Fibroblast of skin of right biceps (primary cell): Measurements from ENCODE around the gene TNIP1.
A peak's percentile ranks its signal among the peaks of the same experiment; 100 is the strongest.

Source experiments
- DNase-seq: peaks from one replicate; pipeline ENCODE4 v3.0.0-alpha.2; 2013

TNIP1 gene, protein sequence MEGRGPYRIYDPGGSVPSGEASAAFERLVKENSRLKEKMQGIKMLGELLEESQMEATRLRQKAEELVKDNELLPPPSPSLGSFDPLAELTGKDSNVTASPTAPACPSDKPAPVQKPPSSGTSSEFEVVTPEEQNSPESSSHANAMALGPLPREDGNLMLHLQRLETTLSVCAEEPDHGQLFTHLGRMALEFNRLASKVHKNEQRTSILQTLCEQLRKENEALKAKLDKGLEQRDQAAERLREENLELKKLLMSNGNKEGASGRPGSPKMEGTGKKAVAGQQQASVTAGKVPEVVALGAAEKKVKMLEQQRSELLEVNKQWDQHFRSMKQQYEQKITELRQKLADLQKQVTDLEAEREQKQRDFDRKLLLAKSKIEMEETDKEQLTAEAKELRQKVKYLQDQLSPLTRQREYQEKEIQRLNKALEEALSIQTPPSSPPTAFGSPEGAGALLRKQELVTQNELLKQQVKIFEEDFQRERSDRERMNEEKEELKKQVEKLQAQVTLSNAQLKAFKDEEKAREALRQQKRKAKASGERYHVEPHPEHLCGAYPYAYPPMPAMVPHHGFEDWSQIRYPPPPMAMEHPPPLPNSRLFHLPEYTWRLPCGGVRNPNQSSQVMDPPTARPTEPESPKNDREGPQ

DNA sequence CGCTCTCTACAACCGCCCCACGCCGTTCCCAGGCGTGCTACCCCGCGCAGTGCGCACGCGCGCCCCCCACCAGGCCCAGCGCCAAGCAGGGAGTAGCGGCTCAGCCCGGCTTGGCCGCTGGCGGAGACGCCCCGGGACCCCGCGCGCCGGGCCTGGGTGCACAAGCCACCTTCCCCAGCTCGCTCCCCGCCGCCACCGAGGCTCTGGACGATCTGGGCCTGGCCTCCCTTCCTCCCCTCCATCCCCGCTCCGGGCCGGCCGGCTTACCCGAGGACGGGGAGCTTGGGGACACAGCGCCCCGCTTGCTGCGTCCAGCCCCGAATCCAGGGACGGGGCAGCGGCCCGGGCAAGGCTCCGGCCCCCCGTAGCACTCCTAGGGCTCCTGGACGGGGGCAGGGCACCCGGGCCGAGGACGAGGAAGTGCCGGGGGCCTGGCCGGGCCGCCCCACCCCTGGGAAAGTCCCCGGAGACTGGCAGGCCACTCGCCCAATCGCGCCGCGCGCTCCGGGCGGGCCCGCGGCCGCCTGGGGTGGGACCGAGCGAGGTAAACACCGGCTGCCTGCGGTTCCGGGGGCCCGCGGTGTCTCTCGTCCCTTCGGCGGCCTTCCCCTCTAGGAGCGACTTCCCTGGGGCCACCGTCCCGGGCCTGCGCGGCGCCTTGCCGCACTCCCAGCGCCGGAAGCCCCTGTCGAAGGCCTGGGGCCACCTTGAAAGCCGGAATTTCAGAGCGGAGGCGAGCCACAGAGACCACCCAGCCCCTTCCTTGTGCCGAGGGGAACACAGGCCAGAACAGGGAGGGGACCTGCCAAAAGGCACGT lies at the start of gene TNIP1:
Gene TNIP1, minus strand, starts transcription at position 422 of the 818 bp plus-strand sequence. CDS start 15,939 bp downstream, outside the sequence.
- peak; percentile 94 for DNase-seq

DNA sequence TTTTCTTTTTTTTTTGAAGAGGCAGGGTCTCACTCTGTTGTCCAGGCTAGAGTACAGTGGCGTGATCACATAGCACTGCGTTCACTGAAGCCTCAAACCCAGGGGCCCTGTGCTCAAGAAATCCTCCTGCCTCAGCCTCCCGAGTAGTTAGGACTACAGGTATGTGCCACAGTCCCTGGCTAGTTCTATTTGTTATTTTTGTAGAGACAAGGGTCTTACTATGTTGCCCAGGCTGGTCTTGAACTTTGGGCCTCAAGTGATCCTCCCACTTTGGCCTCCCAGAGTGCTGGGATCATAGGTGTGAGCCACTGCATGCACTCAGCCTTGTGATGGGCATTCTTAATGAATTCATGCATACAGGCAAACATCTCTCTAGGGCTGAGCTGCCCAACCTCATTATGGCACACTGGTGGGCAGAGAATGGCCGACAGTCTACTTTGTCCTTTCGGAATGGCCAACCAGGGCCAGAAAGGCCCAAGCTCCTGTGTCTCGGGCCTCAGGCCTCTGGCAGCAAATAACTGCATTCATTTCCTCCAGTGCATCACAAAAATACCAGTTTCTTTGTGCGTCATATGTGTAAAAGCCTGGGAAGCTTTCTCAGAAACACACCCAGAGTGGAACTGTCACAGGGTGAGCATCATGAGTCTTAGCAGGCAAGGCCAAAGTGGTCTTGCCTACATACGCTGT lies 49.5 kb upstream of the TNIP1 start:
- DNase-seq: no peak

DNA sequence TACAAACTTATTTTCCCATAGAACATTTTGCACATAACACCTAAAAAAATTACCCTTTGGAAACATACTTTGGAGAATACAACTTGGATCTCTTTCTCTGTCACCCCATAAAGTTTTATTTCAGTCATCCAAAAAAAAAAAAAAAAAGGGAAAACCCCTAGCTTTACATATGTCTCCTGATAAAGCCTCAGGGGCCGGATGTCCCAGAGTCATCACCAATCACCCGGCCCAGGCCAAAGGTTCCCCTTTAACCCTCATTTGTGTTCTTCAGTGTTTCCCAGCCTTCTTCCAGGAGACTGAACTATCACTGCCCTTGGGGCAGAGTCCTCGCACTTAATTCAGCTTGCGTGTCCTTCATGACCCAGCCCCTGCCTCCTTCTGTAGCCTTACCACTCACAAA lies 48.0 kb upstream of the TNIP1 start:
- no peak for DNase-seq

DNA sequence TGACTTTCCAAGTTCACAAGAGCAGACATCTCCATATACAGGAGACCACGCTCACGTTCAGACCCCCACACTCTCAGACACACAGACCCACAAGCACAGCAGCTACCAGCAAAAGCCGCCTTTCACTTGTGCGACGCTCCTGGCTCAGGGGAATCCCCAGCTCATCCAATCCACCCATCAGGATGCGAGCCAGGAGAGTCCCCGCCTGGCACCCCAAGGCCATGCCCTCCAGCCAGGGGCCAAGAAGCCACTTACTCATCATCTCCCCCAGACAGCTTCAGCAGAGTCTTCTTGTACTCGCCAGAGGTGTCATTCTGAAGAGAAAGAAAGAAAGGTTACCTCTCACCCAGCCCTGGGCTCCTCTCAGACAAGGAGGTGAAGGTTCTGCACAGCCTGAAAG lies 47.1 kb upstream of the TNIP1 start:
- DNase-seq: no peak

DNA sequence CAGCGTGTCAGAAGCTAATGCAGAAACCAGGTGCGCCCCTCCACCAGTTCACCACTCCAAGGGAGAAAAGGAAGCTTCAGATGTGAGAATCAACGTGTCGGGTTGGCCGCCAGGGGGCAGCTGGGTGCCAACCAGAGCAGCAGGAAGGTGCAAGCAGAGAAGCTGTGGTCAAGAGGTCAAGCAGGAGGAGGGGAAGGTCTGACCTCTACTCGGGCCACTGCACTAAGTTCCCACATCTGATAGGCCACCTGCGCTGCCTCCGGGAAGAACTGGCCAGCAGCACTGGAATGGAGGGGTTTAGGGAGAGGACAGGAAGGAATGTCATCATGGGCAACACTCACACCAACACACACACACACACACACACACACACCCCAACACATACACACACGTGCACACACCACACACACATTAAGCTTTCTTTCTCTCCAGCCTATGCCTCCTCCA lies 45.4 kb upstream of the TNIP1 start:
- DNase-seq: peak; percentile 36

DNA sequence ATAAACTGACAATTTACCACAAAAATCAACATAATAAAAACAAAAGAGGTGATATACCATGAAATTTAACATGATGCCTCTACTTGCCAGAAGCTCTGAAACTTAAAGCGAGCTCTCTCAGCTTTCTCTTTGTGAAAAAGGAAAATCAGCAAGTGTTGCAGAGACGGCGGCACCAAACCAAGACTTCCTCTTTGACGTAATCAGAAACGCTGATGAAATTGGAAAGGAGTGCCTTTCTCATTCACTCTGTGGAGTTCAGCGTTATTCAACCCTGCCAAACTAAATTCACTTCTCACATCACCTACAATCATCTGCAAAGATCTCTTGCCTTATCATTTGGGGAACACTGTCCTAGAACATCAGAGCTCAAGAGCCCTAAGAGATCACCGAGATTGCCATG lies 44.6 kb upstream of the TNIP1 start:
- no peak for DNase-seq

DNA sequence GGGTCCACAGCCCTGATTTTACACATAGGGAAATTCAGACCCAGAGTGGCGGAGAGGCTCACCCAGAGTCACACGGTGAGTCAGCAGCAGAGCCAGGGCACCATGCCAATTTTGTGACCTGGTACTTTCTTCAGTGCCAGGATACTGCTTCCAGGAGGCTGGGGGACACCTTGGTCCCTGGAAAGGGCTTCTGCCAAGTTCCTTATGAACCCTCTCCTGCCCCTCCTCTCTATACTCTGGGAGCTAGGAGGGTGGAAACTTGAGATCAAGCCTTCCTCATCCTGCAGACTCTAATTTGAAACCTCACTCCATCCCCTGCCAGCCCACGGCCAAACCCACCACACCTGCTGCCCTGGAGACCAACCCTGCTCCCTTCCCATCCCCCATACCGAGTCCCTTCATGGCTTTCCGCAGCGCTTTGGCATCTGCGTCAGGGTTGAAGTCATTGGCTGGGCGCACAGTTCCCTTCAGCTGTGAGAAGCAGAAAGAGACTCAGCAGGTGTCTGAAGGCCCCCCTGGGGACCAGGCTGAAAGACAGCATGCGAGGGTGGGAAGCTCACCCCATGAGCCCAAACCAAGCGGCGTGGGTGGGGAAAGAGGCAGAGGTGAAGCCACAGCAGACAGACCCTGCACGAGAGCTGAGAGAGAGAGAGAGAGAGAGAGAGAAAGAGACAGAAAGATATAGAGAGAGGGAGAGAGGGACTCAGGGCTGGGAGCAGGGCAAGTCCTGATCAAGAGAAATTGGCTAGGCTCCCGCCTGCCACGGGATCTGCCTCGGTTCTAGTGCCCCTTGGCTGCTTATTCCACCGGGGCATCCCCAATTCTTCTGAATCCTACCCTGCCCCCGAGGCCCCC lies 43.3 kb upstream of the TNIP1 start:
- DNase-seq: peak; percentile 21

DNA sequence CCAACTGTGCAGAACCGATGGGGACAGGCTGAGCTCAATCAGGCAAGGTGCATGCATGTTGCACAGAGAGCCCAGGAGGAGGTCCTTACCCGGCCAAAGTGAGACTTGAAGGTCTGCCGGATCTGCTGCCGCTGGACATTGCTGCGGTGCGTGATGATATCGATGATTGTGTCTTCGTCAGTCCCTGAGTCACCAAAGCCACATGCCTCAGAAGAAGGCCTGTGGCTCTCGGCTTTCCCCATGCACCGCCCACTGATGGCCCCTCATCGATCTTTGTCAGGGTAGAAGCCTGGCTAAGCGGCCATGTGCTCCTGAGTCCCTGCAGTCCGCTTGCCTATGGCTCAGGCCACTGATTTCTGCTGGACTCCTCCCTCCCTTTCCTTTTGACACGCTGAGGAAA lies 42.0 kb upstream of the TNIP1 start:
- DNase-seq: no peak

DNA sequence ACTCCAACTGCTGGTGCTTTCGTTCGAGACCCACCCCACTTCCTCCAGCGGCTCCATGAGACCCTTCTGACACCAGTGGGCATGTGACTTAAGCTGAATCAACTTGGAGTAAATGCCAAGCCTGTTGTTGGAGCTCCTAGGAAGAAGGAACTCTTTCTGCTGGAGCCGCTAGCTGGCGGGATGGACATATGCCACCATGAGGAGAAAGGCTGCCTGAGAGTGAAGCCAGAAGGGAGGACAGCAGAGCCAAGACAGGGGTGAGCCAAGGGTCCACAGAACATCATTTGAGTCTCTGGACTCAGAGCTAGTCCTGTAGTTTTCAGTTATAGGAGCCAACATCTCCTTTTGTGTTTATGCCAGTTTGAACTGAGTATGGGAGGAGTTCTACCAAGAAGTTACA lies 40.8 kb upstream of the TNIP1 start:
- DNase-seq: no peak

DNA sequence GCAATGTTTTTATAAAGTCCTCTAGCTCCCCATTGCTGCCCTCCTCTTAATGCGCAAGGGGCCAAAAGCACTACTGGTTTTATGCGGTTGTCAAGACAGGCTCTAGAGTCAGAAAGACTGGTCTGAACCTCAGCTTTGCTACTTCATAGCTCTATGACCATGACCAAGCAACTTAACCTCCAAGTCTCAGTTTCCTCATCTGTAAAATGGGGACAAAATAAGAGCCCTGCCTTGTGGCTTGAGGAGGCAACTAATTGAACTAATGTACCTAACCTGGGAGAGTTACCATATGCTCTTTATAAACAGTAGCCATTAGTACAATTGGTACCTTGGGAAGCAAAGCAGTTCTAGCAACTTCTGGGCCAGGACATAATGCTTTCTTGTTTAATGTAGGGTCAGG lies 40.3 kb upstream of the TNIP1 start:
- no peak for DNase-seq

DNA sequence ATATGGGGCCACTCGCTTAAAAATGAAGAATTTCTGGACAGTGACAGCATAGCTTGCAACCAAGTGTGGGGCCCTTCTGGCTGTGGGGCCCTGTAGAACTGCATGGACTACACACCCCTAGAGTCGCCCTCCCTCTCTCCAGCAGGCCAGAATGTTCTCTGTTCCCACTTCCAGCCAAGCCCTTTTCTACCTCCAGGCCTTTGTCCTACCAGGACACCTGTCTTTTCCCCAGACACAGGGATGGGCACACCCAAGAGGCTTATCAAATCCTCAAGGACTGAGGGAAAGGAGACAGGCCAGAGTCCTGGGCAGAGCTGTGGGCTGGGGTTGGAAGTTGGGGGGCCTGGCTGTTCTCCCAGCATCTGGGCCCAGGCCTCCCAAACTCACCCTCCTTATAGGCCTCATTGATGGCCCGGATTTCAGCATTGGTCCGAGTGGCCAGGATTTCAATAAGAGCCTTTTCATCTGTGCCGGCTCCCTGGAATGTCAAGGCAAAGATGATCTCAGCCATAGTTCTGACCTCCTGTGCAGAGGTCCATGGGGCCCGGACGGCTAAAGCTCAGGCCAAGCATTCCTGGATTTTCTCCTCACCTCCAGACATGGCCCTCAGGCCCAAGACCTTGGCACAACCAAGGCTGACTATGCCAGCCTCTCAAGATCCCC lies 38.2 kb upstream of the TNIP1 start:
- DNase-seq: no peak

DNA sequence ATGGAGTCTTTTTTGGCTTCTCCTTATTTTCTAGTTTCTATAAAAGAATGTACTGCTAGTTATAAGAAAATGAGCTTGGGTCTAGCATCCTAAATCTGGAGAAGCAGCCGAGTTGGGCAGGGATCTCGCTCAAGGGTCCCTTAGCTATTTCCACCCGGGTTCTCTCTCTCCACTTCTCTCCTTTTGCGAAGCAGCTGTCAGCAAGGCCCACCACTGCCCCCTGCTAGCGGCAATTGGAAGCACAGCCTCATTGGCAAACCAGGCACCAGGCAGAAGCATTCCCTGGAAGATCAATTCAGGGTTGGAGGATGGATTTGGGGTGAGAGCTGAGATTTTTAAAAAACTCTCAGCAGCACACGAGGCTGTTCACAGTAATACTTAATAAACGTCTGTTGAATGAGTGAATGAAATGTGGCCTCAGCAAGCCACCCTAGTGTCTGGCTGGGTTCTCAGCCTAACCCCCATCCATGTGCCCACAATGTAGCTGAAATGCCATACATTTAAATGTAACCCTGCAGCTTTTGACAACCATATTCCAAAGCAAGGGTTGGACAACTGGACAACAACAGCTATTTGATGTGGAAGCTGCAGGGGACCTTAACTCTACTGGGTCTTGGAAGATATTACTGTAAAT lies 34.6 kb upstream of the TNIP1 start:
- peak; percentile 55 for DNase-seq

DNA sequence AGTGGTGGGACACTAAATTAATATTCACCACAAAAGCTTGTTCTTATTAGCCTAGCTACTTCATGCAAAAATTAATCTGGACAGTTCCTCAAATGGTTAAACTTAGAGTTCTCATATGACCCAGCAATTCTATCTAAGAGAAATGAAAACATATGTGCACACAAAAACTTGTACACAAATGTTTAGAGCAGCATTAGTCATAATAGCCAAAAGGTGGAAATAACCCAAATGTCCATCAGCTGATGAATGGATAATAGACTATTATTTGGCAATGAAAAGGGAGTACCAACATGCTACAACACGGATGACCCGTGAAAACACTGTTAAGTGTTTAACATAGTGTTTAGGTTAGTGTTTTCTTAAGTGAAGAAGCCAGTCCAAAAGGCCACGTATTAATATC lies 32.8 kb upstream of the TNIP1 start:
- DNase-seq: no peak

DNA sequence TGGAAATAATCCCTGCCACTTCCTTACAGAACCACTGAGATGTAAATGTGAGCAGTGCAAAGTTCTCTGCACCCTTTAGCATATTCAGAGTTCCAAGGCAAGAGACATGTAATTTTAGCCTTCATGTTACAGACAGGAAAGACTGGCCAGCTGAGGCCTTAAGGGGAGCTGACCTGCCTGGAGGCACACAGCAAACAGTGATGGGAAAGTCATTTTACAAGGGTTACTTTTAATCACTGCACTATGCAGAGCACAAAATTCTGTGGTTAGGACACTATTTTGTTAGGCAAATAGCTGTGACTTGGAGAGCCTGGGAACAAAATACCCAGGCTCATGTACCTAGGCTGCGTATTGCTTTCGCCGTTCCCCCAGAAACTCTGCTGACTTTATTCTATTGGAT lies 30.2 kb upstream of the TNIP1 start:
- DNase-seq: no peak

DNA sequence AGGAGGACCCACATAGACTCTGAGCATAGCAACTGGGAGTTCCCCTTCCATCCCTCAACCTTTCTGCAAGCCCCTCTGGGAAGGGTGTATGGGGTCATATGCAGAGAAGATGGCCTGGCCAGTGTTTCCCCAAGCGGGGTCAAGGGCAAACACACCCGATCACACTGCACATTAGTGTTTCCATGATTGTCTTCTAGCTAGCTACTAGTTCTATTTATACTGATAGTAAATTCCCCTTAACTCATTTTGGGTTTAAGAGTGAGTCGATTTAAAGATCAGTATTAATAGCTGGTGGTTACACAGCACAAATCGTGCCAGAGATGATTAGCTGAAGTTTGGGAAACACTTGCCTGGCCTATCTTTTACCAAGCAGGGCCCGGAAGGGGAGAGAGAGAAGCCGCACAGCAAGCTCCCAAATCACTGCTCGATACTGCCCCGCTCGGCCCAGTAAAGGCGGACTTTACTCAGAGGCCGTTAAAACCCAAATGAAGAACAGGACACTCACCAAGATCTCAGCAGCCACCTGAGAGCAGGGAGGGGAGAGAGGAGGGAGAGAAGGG lies 29.4 kb upstream of the TNIP1 start:
- no peak for DNase-seq

DNA sequence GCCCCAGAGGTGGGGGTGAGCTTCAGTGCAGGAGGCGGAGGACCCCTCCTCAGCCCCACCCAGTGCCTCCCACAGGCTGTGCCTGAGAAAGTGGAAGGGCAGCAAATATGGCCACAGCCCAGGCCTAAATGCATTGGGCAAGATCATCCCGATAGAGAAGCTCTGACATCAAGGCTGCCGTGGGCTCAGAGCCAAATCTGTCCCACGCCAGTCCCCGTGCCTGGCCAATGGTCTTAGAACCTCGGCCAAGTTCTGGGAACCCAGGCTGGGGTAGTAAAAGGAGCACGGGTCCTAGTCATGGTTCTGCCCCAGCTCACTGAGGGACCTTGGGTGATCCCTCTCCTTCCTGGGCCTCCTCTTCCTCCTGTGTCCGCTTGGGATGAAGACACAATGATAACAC lies 27.7 kb upstream of the TNIP1 start:
- no peak for DNase-seq

DNA sequence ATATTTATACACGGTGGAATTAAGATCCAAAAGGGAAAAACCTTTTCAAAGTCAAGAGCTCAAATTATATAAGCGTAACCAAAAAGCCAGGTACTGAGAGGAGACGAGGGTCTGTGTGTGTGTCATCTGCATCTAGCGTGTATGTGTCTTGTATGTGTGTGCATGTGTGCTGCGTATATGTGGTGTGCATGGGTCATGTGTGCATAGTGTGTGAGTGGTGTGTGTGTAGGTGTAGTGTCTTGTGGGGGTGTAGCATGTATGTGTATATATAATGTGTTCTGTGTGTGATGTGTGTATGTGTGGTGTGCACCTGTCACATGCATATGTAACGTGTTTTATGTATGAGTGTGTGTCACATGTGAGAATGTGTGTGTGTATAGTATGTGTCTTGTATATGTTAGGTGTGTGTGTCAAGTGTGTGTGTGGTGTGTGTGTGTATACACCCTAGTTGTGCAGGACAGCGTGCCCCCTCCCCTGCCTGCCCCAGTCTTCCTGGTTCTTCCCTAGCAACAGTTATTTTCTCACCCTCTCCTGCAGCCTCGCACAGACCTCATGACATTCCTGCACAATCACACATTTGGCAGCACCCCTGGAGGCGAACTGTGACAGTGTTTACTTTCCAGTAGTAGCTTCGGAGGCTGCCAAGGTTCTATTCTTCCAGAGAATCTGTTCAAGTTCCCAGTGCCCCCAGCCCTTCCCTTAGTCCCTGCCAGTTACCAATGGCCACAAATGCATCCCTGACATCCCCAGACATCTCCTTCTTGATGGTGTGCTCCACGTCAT lies 27.1 kb upstream of the TNIP1 start:
- DNase-seq: no peak

DNA sequence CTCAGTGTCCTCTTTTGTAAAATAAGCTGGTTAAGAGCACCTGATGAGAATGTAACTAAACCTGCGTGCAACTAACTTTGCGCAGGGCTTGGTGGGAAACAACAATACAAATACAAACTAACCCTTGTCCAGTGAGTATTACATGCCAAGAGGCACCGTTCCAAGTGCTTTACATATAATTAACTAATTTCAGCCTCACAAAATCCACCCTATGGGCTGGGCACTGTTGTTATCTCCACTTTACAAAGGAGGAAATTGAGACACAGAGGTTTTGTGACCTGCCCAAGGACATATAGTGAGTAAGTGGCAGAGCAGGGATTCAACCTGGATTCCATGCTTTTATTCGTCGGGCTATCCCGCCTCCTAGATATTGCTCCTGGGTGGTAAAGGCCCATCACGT lies 26.2 kb upstream of the TNIP1 start:
- no peak for DNase-seq

DNA sequence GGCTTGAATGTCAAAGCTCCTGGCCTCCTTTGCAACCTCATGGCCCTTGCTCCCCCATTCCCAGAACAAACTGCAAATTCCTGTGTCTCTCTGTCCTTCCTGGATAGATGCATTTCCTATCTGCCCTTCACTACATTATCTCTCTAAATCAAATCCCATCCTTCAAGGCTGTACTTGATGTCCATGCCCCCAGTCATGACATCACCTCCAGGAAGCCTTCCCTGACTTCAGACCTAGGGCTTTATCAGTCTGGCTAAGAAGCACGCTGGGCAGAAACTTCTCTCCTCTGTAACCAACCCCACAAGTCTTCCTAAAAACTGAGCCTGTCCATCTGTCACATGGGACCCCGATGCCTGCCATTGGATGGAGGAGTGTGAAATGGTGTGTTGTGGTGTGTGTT lies 25.7 kb upstream of the TNIP1 start:
- no peak for DNase-seq

DNA sequence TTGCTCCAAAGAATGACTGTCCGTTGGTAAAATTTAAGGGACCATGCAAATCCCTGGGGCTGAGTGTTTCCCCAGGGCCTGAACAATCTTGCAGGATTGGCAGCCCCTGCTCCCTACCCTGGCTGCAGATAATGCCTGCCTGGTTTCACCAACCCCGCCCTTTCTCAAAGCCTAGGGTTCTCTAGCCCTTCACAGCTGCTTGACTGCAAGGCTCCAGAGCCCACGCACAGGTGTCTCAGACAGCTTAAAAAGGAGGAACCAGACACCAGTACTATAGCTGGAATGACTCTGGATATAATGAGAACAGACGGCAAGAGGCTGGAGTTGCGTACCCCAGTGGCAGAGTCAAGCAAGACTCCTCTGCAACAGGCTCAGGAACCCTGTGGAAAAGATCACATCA lies 25.2 kb upstream of the TNIP1 start:
- DNase-seq: no peak
